HL-60 (cell line): ENCODE results near the gene CD3G.

Experiments used
- CTCF ChIP-seq: IDR thresholded peaks from one replicate; pipeline ENCODE4 v1.5.1; 2011; ENCODE audit warnings: low read length, control low read depth, inconsistent platforms; ENCODE audit not compliant: insufficient read depth
- GABPA ChIP-seq: IDR thresholded peaks from 2 replicates; pipeline ENCODE4 v1.6.1; 2012; ENCODE audit warnings: low read depth
- POLR2AphosphoS5 ChIP-seq: IDR thresholded peaks from 2 replicates; pipeline ENCODE4 v1.6.1; 2012; ENCODE audit warnings: low read depth
- SPI1 ChIP-seq: IDR thresholded peaks from 2 replicates; pipeline ENCODE4 v1.6.1; 2012; ENCODE audit warnings: low read depth, mild to moderate bottlenecking, borderline replicate concordance
- TF ChIP-seq, protein P1 (sequence below): IDR thresholded peaks from 2 replicates; pipeline ENCODE4 v1.6.1; 2012; ENCODE audit warnings: low read depth; ENCODE audit not compliant: insufficient replicate concordance

DNA sequence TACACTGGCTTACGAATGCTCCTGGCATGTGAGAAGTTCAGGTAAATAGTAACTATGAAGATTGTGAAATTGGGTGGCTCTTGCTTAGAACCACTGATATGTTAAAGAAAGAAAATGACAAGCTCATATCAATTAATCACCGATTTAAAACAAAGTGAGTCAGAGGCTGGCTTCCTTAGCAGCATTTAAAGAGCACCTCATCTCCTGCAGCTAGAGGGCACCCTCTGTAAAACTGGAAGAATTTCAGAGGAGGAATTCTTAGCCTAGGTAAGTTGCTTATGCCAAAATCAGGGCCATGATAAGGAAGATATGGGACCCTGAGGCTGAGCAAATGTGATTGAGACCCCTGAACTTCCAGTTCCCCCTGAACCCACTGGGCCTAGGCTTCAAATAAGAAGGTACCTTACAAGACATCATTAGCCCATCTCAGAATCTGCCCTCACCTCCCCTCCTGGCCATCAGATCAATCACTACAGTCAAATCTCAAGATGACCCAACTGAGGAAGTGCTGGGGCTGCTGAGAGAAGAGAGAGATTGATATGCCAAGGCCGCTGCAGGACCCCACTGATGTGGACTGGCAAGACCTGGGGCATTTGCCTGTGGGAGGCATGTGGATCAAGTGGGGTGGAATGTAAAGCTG is 48.2 kb upstream of the CD3G start:
- TF ChIP-seq POLR2AphosphoS5 (no peak), CTCF (peak; percentile 32), GABPA (no peak), SPI1 (no peak)
- TF ChIP-seq, protein P1, sequence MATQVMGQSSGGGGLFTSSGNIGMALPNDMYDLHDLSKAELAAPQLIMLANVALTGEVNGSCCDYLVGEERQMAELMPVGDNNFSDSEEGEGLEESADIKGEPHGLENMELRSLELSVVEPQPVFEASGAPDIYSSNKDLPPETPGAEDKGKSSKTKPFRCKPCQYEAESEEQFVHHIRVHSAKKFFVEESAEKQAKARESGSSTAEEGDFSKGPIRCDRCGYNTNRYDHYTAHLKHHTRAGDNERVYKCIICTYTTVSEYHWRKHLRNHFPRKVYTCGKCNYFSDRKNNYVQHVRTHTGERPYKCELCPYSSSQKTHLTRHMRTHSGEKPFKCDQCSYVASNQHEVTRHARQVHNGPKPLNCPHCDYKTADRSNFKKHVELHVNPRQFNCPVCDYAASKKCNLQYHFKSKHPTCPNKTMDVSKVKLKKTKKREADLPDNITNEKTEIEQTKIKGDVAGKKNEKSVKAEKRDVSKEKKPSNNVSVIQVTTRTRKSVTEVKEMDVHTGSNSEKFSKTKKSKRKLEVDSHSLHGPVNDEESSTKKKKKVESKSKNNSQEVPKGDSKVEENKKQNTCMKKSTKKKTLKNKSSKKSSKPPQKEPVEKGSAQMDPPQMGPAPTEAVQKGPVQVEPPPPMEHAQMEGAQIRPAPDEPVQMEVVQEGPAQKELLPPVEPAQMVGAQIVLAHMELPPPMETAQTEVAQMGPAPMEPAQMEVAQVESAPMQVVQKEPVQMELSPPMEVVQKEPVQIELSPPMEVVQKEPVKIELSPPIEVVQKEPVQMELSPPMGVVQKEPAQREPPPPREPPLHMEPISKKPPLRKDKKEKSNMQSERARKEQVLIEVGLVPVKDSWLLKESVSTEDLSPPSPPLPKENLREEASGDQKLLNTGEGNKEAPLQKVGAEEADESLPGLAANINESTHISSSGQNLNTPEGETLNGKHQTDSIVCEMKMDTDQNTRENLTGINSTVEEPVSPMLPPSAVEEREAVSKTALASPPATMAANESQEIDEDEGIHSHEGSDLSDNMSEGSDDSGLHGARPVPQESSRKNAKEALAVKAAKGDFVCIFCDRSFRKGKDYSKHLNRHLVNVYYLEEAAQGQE: no peak
